ENCODE results near the gene DDX3X. TPM values are rescaled to one million over a fixed set of nuclear protein-coding genes. Genes with fewer than 3 reads are reported as not detected.
"Not testable (repeated sequence)": the region's sequence is repeated elsewhere in the genome, so short reads cannot be mapped to it uniquely, and the experiment has no call there.

DDX3X gene
- total RNA-seq, 1 donor from 2014 or later = 234 TPM

DNA sequence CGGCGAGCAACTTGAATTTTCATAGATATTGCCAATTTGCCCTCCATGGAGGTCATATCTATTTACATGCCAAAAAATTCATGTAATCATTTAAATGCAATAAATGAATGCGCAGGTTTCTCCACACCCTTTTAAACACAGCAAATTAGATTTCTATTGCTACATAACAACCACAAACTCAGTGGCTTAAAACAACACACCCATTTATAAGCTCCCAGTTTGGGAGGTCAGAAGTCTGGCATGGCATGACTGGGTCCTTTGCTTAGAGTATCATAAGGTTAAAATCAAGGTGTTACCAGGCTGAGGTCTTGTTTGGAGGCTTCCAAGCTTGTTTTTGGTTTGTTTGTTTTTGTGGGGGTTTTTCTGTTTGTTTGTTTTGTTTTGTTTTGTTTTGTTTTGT is 63.3 kb downstream of the DDX3X start:
- intact Hi-C loops (cut with DNase I) = no loop called here
- no peaks in the 10 kb centered on the region for H3K36me3 ChIP-seq
- no peak overlapping the region for H3K27ac ChIP-seq
- ATAC-seq = no peak
- no peak overlapping the region for H3K4me3 ChIP-seq
- TF ChIP-seq, protein P1, sequence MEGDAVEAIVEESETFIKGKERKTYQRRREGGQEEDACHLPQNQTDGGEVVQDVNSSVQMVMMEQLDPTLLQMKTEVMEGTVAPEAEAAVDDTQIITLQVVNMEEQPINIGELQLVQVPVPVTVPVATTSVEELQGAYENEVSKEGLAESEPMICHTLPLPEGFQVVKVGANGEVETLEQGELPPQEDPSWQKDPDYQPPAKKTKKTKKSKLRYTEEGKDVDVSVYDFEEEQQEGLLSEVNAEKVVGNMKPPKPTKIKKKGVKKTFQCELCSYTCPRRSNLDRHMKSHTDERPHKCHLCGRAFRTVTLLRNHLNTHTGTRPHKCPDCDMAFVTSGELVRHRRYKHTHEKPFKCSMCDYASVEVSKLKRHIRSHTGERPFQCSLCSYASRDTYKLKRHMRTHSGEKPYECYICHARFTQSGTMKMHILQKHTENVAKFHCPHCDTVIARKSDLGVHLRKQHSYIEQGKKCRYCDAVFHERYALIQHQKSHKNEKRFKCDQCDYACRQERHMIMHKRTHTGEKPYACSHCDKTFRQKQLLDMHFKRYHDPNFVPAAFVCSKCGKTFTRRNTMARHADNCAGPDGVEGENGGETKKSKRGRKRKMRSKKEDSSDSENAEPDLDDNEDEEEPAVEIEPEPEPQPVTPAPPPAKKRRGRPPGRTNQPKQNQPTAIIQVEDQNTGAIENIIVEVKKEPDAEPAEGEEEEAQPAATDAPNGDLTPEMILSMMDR (IDR thresholded peaks at IDR 0.05) = no peak
- no peaks in the 10 kb centered on the region for H3K4me1 ChIP-seq
- DNase-seq = no peak
- no peaks in the 10 kb centered on the region for H3K27me3 ChIP-seq
- H3K9me3 ChIP-seq = no peaks in the 10 kb centered on the region

- no peaks in the 10 kb centered on the region for H3K27me3 ChIP-seq
- no peak for ATAC-seq
- TF ChIP-seq, protein P1 (IDR thresholded peaks at IDR 0.05) = no peak
Observed at GRCh38 chrX:41397768-41398167, 63.8 kb downstream of the DDX3X start.

GRCh38 chrX:41402556-41402955 is 68.6 kb downstream of the DDX3X start:
- H3K36me3 ChIP-seq; H3K4me1 ChIP-seq; ATAC-seq; DNase-seq; H3K4me3 ChIP-seq; H3K27me3 ChIP-seq; H3K27ac ChIP-seq; H3K9me3 ChIP-seq; intact Hi-C loops (cut with DNase I): not testable (repeated sequence)

More at GRCh38 chrX:41397768-41398167, 63.8 kb downstream of the DDX3X start:
- no peak overlapping the region for H3K4me3 ChIP-seq
- H3K27ac ChIP-seq = no peak overlapping the region
- H3K9me3 ChIP-seq = no peaks in the 10 kb centered on the region
- intact Hi-C loops (cut with DNase I) = no loop called here
- H3K4me1 ChIP-seq = no peaks in the 10 kb centered on the region
- DNase-seq = no peak
- H3K36me3 ChIP-seq = no peaks in the 10 kb centered on the region

DNA sequence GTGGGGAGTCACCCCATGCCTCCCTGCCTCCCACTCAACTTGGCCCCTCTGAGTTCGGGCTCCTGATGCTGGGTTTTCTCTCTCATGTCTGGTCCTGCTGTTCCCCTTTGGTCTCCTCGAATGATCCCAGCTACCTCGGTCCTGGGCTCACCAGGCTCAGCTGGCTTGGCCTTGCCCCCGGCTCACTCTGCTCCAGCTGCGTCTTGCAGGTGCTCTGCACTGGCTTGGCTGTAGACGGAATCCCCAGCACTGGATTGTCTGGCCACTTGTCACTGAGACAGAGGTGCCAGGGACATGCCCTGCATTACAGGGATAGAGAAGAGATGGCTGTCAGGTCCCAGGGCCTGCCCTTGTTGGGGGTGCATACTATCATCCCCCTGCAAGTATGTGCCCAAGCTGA is 71.6 kb downstream of the DDX3X start:
- Histone ChIP-seq H3K36me3 (no peaks in the 10 kb centered on the region), H3K9me3 (no peaks in the 10 kb centered on the region), H3K27ac (no peak overlapping the region), H3K4me1 (no peaks in the 10 kb centered on the region), H3K4me3 (no peak overlapping the region), H3K27me3 (no peaks in the 10 kb centered on the region)
- ATAC-seq = no peak
- TF ChIP-seq, protein P1 (IDR thresholded peaks at IDR 0.05) = no peak
- intact Hi-C loops (cut with DNase I) = no loop called here
- no peak for DNase-seq

DNA sequence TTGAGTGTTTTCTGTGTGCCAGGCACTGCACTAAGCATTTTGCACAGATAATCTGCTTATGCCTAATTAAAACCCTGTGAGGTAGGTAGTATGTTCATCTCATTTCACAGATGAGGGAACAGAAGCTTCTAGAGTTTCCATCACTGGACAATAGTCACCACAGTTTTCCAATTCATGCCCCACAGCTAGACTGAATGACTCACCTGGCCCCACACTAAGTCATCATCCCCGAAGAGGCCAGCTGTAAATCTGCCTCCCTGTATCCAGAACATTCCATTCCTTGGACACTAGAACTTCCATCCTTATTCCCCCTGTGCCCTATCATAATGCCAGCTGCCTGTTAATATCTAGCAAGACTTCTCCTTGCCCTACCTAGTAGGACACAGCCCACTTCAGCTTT is 72.2 kb downstream of the DDX3X start:
- TF ChIP-seq, protein P1 (IDR thresholded peaks at IDR 0.05) = no peak
- intact Hi-C loops (cut with DNase I) = no loop called here
- H3K36me3 ChIP-seq = no peaks in the 10 kb centered on the region
- no peak overlapping the region for H3K27ac ChIP-seq
- H3K4me1 ChIP-seq = no peaks in the 10 kb centered on the region
- H3K9me3 ChIP-seq = no peaks in the 10 kb centered on the region
- no peaks in the 10 kb centered on the region for H3K27me3 ChIP-seq
- DNase-seq (no peak), ATAC-seq (no peak)
- no peak overlapping the region for H3K4me3 ChIP-seq

GRCh38 chrX:41407816-41408215 is 73.9 kb downstream of the DDX3X start:
- H3K9me3 ChIP-seq = no peaks in the 10 kb centered on the region
- no peaks in the 10 kb centered on the region for H3K4me1 ChIP-seq
- TF ChIP-seq, protein P1 (IDR thresholded peaks at IDR 0.05) = no peak
- DNase-seq (no peak), ATAC-seq (no peak)
- no peaks in the 10 kb centered on the region for H3K36me3 ChIP-seq
- H3K4me3 ChIP-seq = no peak overlapping the region
- H3K27ac ChIP-seq = no peak overlapping the region
- intact Hi-C loops (cut with DNase I) = no loop called here
- H3K27me3 ChIP-seq = no peaks in the 10 kb centered on the region

Measured in upper lobe of right lung (tissue), 1 donor.